ENCODE data around the gene AGAP3. TPM values are rescaled to one million over a fixed set of nuclear protein-coding genes. Genes with fewer than 3 reads are reported as not detected.

Gene AGAP3
- polyA plus RNA-seq, 1 of the 3 experiments (the other 2 are of a cell fraction): 126 TPM

DNA sequence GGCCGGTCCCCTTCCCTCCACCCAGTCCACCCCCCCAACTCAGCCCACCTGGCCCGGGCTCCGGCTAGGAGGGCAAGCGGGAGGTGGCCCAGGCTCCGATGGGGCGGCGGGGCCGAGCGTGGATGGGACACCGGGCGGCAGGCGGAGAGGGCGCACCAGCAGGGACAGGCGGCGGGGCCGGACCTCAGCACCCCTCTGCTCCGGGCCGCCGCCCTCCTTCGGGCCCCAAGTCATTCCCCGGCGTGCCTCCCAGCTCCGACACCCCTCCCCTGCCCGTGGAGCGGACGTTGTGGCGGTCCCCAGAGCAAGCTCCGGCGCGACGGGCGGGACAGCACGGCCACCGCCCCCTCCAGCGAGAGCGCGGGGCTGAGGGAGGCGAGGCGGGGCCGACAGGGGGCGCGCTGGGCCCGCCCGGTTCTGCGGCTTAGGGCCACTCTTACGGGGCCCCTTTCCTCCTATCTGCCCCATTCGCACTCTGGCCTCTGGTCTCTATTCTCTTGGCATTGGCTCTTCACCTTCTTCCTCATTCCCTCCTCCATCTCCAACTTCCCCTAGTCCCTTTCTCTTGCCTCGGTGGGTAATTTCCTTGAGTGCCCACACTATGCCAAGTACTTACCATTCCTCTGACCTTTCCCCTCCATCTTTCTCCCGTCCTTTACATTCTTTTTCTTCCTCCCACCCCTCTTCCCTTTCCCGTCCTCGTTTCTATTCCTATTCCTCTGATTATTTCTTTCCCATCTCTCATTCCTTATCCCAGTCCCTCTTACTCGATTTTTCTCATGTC, 81.9 kb downstream of the AGAP3 start:
- Histone ChIP-seq H3K9me3 (no peaks in the 10 kb centered on the region), H3K4me1 (ENCODE audit: control insufficient read depth in 1 of 2, insufficient read depth in 2 of 2, low read depth in 1 of 2, low read length in 1 of 2) (peaks cover 0 to 9% of the 10 kb centered on the region in 2 experiments; a peak in 1 of 4 replicates), H4K20me1 (ENCODE audit: insufficient read depth) (no peaks in the 10 kb centered on the region), H3K9me2 (no peaks in the 10 kb centered on the region), H2AFZ (ENCODE audit: low read depth) (peak overlapping the region; percentile 51; the same call in 1 of the 2 replicates), H3K27me3 (ENCODE audit: insufficient read depth) (peaks cover 84% of the 10 kb centered on the region), H3K4me2 (peak overlapping the region; percentile 78), H3K27ac (ENCODE audit: low read depth in 2 of 2, low read length in 1 of 2) (no peak overlapping the region), H3K9ac (no peak overlapping the region), H3K4me3 (ENCODE audit: low read depth in 2 of 2, low read length in 1 of 2) (peak overlapping the region; percentile 41 to 46; a peak in 3 of 4 replicates), H3K79me2 (ENCODE audit: insufficient read depth) (no peaks in the 10 kb centered on the region), H3F3A (replicated peaks; ENCODE audit: insufficient read depth) (no peaks in the 10 kb centered on the region), H3K36me3 (replicated peaks in 1 of 2; ENCODE audit: control insufficient read depth in 1 of 2, insufficient read depth in 2 of 2, low read length in 1 of 2) (no peaks in the 10 kb centered on the region)
- TF ChIP-seq USF1 (IDR thresholded peaks at IDR 0.05; ENCODE audit: borderline replicate concordance, low read depth) (no peak), EZH2phosphoT487 (IDR thresholded peaks at IDR 0.05; ENCODE audit: borderline replicate concordance, low read depth) (0 out of 2 replicates have a peak, but pooled peaks have one; percentile 82), CTCF (IDR thresholded peaks at IDR 0.05) (peak; percentile 74)
- peak; percentile 91 for DNase-seq
- WGBS (ENCODE audit: low lambda C conversion rate): 4% methylated on average over 21 of the region's 52 CpGs
- ChIA-PET CTCF (interaction anchor here (0.6 to 15.5 kb wide), 42 partner anchors 11 to 1491 kb away, joined by 3 to 243 read pairs (median 4); partner anchors contain the start of genes ABCF2, ATG9B, CHPF2 and TMUB1), POLR2A (no interaction called here)

- ChIA-PET POLR2A (no interaction called here), CTCF (interaction anchor here (0.6 to 15.5 kb wide), 27 partner anchors 10 to 1492 kb away, joined by 3 to 243 read pairs (median 4); partner anchors contain the start of genes ABCF2, SLC4A2 and TMUB1)
- Histone ChIP-seq H3K27ac (ENCODE audit: low read depth in 2 of 2, low read length in 1 of 2) (no peak overlapping the region), H3K9ac (no peak overlapping the region), H3K4me3 (ENCODE audit: low read depth in 2 of 2, low read length in 1 of 2) (no peak overlapping the region), H3K4me2 (no peak overlapping the region), H3F3A (replicated peaks; ENCODE audit: insufficient read depth) (no peaks in the 10 kb centered on the region), H3K9me3 (no peaks in the 10 kb centered on the region), H3K79me2 (ENCODE audit: insufficient read depth) (no peaks in the 10 kb centered on the region), H2AFZ (ENCODE audit: low read depth) (no peak overlapping the region), H3K27me3 (ENCODE audit: insufficient read depth) (peaks cover 85% of the 10 kb centered on the region), H3K9me2 (no peaks in the 10 kb centered on the region), H3K36me3 (replicated peaks in 1 of 2; ENCODE audit: control insufficient read depth in 1 of 2, insufficient read depth in 2 of 2, low read length in 1 of 2) (no peaks in the 10 kb centered on the region), H3K4me1 (ENCODE audit: control insufficient read depth in 1 of 2, insufficient read depth in 2 of 2, low read depth in 1 of 2, low read length in 1 of 2) (peaks cover 0 to 9% of the 10 kb centered on the region in 2 experiments; a peak in 1 of 4 replicates), H4K20me1 (ENCODE audit: insufficient read depth) (no peaks in the 10 kb centered on the region)
- DNase-seq: no peak
- 32% methylated on average over 10 of the region's 10 CpGs for WGBS (ENCODE audit: low lambda C conversion rate)
- no peak for TF ChIP-seq POLR2AphosphoS5 (IDR thresholded peaks at IDR 0.05; ENCODE audit: low read depth, low read length)
- no peak for TF ChIP-seq GATA2 (CRISPR knock-in tag; IDR thresholded peaks at IDR 0.05)
- no peak for TF ChIP-seq CHD2 (IDR thresholded peaks at IDR 0.05; ENCODE audit: low read length, partially characterized antibody)
- TF ChIP-seq RCOR1 (IDR thresholded peaks at IDR 0.05; ENCODE audit: low read length): no peak
- TF ChIP-seq JUND (IDR thresholded peaks at IDR 0.05): no peak
- no peak for TF ChIP-seq TCF12 (IDR thresholded peaks at IDR 0.05)
- TF ChIP-seq, protein P1, sequence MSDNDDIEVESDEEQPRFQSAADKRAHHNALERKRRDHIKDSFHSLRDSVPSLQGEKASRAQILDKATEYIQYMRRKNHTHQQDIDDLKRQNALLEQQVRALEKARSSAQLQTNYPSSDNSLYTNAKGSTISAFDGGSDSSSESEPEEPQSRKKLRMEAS (IDR thresholded peaks at IDR 0.05; ENCODE audit: low read depth): no peak
- no peak for TF ChIP-seq SIN3A (IDR thresholded peaks at IDR 0.05; ENCODE audit: borderline replicate concordance, low read depth, low read length)
- no peak for TF ChIP-seq YY1 (IDR thresholded peaks at IDR 0.05; ENCODE audit: low read depth)
- no peak for TF ChIP-seq USF1 (IDR thresholded peaks at IDR 0.05; ENCODE audit: borderline replicate concordance, low read depth)
- TF ChIP-seq MXI1 (IDR thresholded peaks at IDR 0.05; ENCODE audit: low read depth, low read length): no peak
- no peak for TF ChIP-seq TAF1 (IDR thresholded peaks at IDR 0.05; ENCODE audit: borderline replicate concordance, low read depth, low read length)
- no peak for TF ChIP-seq RAD21 (IDR thresholded peaks at IDR 0.05; ENCODE audit: low read length)
- no peak for TF ChIP-seq PBX3 (IDR thresholded peaks at IDR 0.05)
- TF ChIP-seq RXRA (IDR thresholded peaks at IDR 0.05; ENCODE audit: borderline replicate concordance, low read depth): no peak
- no peak for TF ChIP-seq GABPA (IDR thresholded peaks at IDR 0.05; ENCODE audit: low read depth)
- TF ChIP-seq FOXJ3 (CRISPR knock-in tag; IDR thresholded peaks at IDR 0.05): no peak
Measured at GRCh38 chr7:151168787-151169162, 82.5 kb downstream of the AGAP3 start.

Data from SK-N-SH (cell line).